ENCODE results near the gene NRG2.

Gene NRG2

GRCh38 chr5:139979943-139980342 lies 63.2 kb downstream of the NRG2 start:
- no peak for DNase-seq (ENCODE audit: low read depth, low spot score)
- H3K36me3 ChIP-seq (ENCODE audit: insufficient read depth, low read length): no peaks in the 10 kb centered on the region
- H3K9me3 ChIP-seq (ENCODE audit: low read depth, low read length): no peaks in the 10 kb centered on the region
- no peak overlapping the region for H3K27ac ChIP-seq
- H3K4me3 ChIP-seq: no peak overlapping the region
- TF ChIP-seq POLR2AphosphoS5 (IDR thresholded peaks at IDR 0.05; ENCODE audit: borderline replicate concordance, low read depth, low read length): no peak
- no peak for TF ChIP-seq EZH2 (IDR thresholded peaks at IDR 0.05)
- no peak for TF ChIP-seq FOXP2 (optimal IDR thresholded peaks at IDR 0.05; ENCODE audit: control extremely low read depth, extremely low read length, insufficient read depth)
- H3K9ac ChIP-seq (ENCODE audit: insufficient read length): no peak overlapping the region

- no peak overlapping the region for H3K4me3 ChIP-seq
- H3K27ac ChIP-seq: no peak overlapping the region
- H3K36me3 ChIP-seq (ENCODE audit: insufficient read depth, low read length): no peaks in the 10 kb centered on the region
- H3K9me3 ChIP-seq (ENCODE audit: low read depth, low read length): no peaks in the 10 kb centered on the region
- DNase-seq (ENCODE audit: low read depth, low spot score): no peak
- H3K9ac ChIP-seq (ENCODE audit: insufficient read length): no peak overlapping the region
- no peak for TF ChIP-seq FOXP2 (optimal IDR thresholded peaks at IDR 0.05; ENCODE audit: control extremely low read depth, extremely low read length, insufficient read depth)
- TF ChIP-seq POLR2AphosphoS5 (IDR thresholded peaks at IDR 0.05; ENCODE audit: borderline replicate concordance, low read depth, low read length): no peak
- no peak for TF ChIP-seq EZH2 (IDR thresholded peaks at IDR 0.05)
These were observed 63.6 kb downstream of the NRG2 start for GRCh38 chr5:139979518-139979917.

GRCh38 chr5:139976703-139977102 lies 66.4 kb downstream of the NRG2 start:
- H3K9me3 ChIP-seq (ENCODE audit: low read depth, low read length): no peaks in the 10 kb centered on the region
- no peak for DNase-seq (ENCODE audit: low read depth, low spot score)
- H3K9ac ChIP-seq (ENCODE audit: insufficient read length): no peak overlapping the region
- TF ChIP-seq POLR2AphosphoS5 (IDR thresholded peaks at IDR 0.05; ENCODE audit: borderline replicate concordance, low read depth, low read length) (no peak), EZH2 (IDR thresholded peaks at IDR 0.05) (no peak), FOXP2 (optimal IDR thresholded peaks at IDR 0.05; ENCODE audit: control extremely low read depth, extremely low read length, insufficient read depth) (no peak)
- no peaks in the 10 kb centered on the region for H3K36me3 ChIP-seq (ENCODE audit: insufficient read depth, low read length)
- H3K27ac ChIP-seq: no peak overlapping the region
- H3K4me3 ChIP-seq: no peak overlapping the region

GRCh38 chr5:139975942-139976341 lies 67.2 kb downstream of the NRG2 start:
- Histone ChIP-seq H3K4me3 (no peak overlapping the region), H3K27ac (no peak overlapping the region), H3K9me3 (ENCODE audit: low read depth, low read length) (no peaks in the 10 kb centered on the region), H3K36me3 (ENCODE audit: insufficient read depth, low read length) (no peaks in the 10 kb centered on the region), H3K9ac (ENCODE audit: insufficient read length) (no peak overlapping the region)
- no peak for DNase-seq (ENCODE audit: low read depth, low spot score)
- no peak for TF ChIP-seq POLR2AphosphoS5 (IDR thresholded peaks at IDR 0.05; ENCODE audit: borderline replicate concordance, low read depth, low read length)
- TF ChIP-seq FOXP2 (optimal IDR thresholded peaks at IDR 0.05; ENCODE audit: control extremely low read depth, extremely low read length, insufficient read depth): no peak
- TF ChIP-seq EZH2 (IDR thresholded peaks at IDR 0.05): no peak

- H3K4me3 ChIP-seq: no peak overlapping the region
- no peak overlapping the region for H3K9ac ChIP-seq (ENCODE audit: insufficient read length)
- no peaks in the 10 kb centered on the region for H3K36me3 ChIP-seq (ENCODE audit: insufficient read depth, low read length)
- H3K27ac ChIP-seq: no peak overlapping the region
- TF ChIP-seq EZH2 (IDR thresholded peaks at IDR 0.05) (no peak), FOXP2 (optimal IDR thresholded peaks at IDR 0.05; ENCODE audit: control extremely low read depth, extremely low read length, insufficient read depth) (no peak), POLR2AphosphoS5 (IDR thresholded peaks at IDR 0.05; ENCODE audit: borderline replicate concordance, low read depth, low read length) (no peak)
- DNase-seq (ENCODE audit: low read depth, low spot score): no peak
- no peaks in the 10 kb centered on the region for H3K9me3 ChIP-seq (ENCODE audit: low read depth, low read length)
These were observed 67.8 kb downstream of the NRG2 start for GRCh38 chr5:139975306-139975705.

GRCh38 chr5:139974661-139975060 lies 68.4 kb downstream of the NRG2 start:
- Histone ChIP-seq H3K9me3 (ENCODE audit: low read depth, low read length) (no peaks in the 10 kb centered on the region), H3K9ac (ENCODE audit: insufficient read length) (no peak overlapping the region), H3K27ac (no peak overlapping the region), H3K36me3 (ENCODE audit: insufficient read depth, low read length) (no peaks in the 10 kb centered on the region), H3K4me3 (no peak overlapping the region)
- DNase-seq (ENCODE audit: low read depth, low spot score): no peak
- no peak for TF ChIP-seq POLR2AphosphoS5 (IDR thresholded peaks at IDR 0.05; ENCODE audit: borderline replicate concordance, low read depth, low read length)
- no peak for TF ChIP-seq FOXP2 (optimal IDR thresholded peaks at IDR 0.05; ENCODE audit: control extremely low read depth, extremely low read length, insufficient read depth)
- TF ChIP-seq EZH2 (IDR thresholded peaks at IDR 0.05): no peak

- no peak for DNase-seq (ENCODE audit: low read depth, low spot score)
- Histone ChIP-seq H3K36me3 (ENCODE audit: insufficient read depth, low read length) (no peaks in the 10 kb centered on the region), H3K9ac (ENCODE audit: insufficient read length) (no peak overlapping the region), H3K4me3 (no peak overlapping the region), H3K27ac (no peak overlapping the region), H3K9me3 (ENCODE audit: low read depth, low read length) (no peaks in the 10 kb centered on the region)
- TF ChIP-seq FOXP2 (optimal IDR thresholded peaks at IDR 0.05; ENCODE audit: control extremely low read depth, extremely low read length, insufficient read depth) (no peak), POLR2AphosphoS5 (IDR thresholded peaks at IDR 0.05; ENCODE audit: borderline replicate concordance, low read depth, low read length) (no peak), EZH2 (IDR thresholded peaks at IDR 0.05) (no peak)
These were observed 71.8 kb downstream of the NRG2 start for GRCh38 chr5:139971202-139971725.

GRCh38 chr5:139969318-139969717 lies 73.8 kb downstream of the NRG2 start:
- H3K9ac ChIP-seq (ENCODE audit: insufficient read length): no peak overlapping the region
- DNase-seq (ENCODE audit: low read depth, low spot score): no peak
- TF ChIP-seq POLR2AphosphoS5 (IDR thresholded peaks at IDR 0.05; ENCODE audit: borderline replicate concordance, low read depth, low read length): no peak
- no peak overlapping the region for H3K27ac ChIP-seq
- H3K36me3 ChIP-seq (ENCODE audit: insufficient read depth, low read length): no peaks in the 10 kb centered on the region
- no peak overlapping the region for H3K4me3 ChIP-seq
- H3K9me3 ChIP-seq (ENCODE audit: low read depth, low read length): no peaks in the 10 kb centered on the region

GRCh38 chr5:139968547-139969261 lies 74.4 kb downstream of the NRG2 start:
- Histone ChIP-seq H3K9me3 (ENCODE audit: low read depth, low read length) (no peaks in the 10 kb centered on the region), H3K36me3 (ENCODE audit: insufficient read depth, low read length) (no peaks in the 10 kb centered on the region), H3K27ac (no peak overlapping the region), H3K4me3 (no peak overlapping the region), H3K9ac (ENCODE audit: insufficient read length) (no peak overlapping the region)
- DNase-seq (ENCODE audit: low read depth, low spot score): peak; percentile 6
- no peak for TF ChIP-seq POLR2AphosphoS5 (IDR thresholded peaks at IDR 0.05; ENCODE audit: borderline replicate concordance, low read depth, low read length)
- TF ChIP-seq EZH2 (IDR thresholded peaks at IDR 0.05): no peak
- no peak for TF ChIP-seq FOXP2 (optimal IDR thresholded peaks at IDR 0.05; ENCODE audit: control extremely low read depth, extremely low read length, insufficient read depth)

Data from SK-N-MC (cell line).